HG03135 (cell line): ENCODE data around the gene DHPS.

ENCODE experiments used
- ATAC-seq: cut with Tn5 transposase; IDR thresholded peaks from one replicate; pipeline ENCODE4 v1.9.1; 2021; ENCODE audit warnings: mild to moderate bottlenecking, moderate library complexity; ENCODE audit not compliant: unreplicated experiment

The DHPS gene

GRCh38 chr19:12675940-12676339 is 5.7 kb downstream of the DHPS start:
- no peak for ATAC-seq

- no peak for ATAC-seq
Observed at GRCh38 chr19:12675399-12675798, 6.3 kb downstream of the DHPS start.

GRCh38 chr19:12672744-12673143 is 8.9 kb downstream of the DHPS start:
- ATAC-seq = no peak

- ATAC-seq = no peak
Observed at GRCh38 chr19:12670159-12670928, 11.3 kb downstream of the DHPS start.

- no peak for ATAC-seq
Observed at GRCh38 chr19:12669270-12670158, 12.2 kb downstream of the DHPS start.

- ATAC-seq = no peak
Observed at GRCh38 chr19:12668932-12669269, 12.8 kb downstream of the DHPS start.

GRCh38 chr19:12668346-12668745 is 13.3 kb downstream of the DHPS start:
- ATAC-seq = no peak

- ATAC-seq = no peak
Observed at GRCh38 chr19:12667731-12668302, 13.9 kb downstream of the DHPS start.

GRCh38 chr19:12666265-12667048 is 15.2 kb downstream of the DHPS start, which contains the start of the genes MAN2B1 and WDR83:
Gene MAN2B1 (minus strand): TSS chr19:12666742. CDS start chr19:12666701, 41 bp downstream.
Gene WDR83 (plus strand): TSS chr19:12666807. CDS start chr19:12669791, 2,984 bp downstream.
- peak; percentile 35 for ATAC-seq

- ATAC-seq = no peak
Observed at GRCh38 chr19:12665671-12666264, 15.9 kb downstream of the DHPS start.

GRCh38 chr19:12665281-12665573 is 16.5 kb downstream of the DHPS start:
- ATAC-seq = no peak

GRCh38 chr19:12664406-12665280 is 17.0 kb downstream of the DHPS start:
- no peak for ATAC-seq

- no peak for ATAC-seq
Observed at GRCh38 chr19:12660980-12661379, 20.7 kb downstream of the DHPS start.

GRCh38 chr19:12657966-12658365 is 23.7 kb downstream of the DHPS start:
- no peak for ATAC-seq

- no peak for ATAC-seq
Observed at GRCh38 chr19:12656899-12657571, 24.6 kb downstream of the DHPS start.

GRCh38 chr19:12655546-12655945 is 26.1 kb downstream of the DHPS start:
- ATAC-seq = no peak

GRCh38 chr19:12652219-12652618 is 29.5 kb downstream of the DHPS start:
- no peak for ATAC-seq

GRCh38 chr19:12649941-12650340 is 31.7 kb downstream of the DHPS start:
- ATAC-seq = no peak

- ATAC-seq = no peak
Observed at GRCh38 chr19:12648088-12648487, 33.6 kb downstream of the DHPS start.
